8988T (cell line): ENCODE data around the gene SSR1.

Experiments used
- DNase-seq: peaks from one replicate; pipeline ENCODE4 v3.0.0; 2011

Gene SSR1

DNA sequence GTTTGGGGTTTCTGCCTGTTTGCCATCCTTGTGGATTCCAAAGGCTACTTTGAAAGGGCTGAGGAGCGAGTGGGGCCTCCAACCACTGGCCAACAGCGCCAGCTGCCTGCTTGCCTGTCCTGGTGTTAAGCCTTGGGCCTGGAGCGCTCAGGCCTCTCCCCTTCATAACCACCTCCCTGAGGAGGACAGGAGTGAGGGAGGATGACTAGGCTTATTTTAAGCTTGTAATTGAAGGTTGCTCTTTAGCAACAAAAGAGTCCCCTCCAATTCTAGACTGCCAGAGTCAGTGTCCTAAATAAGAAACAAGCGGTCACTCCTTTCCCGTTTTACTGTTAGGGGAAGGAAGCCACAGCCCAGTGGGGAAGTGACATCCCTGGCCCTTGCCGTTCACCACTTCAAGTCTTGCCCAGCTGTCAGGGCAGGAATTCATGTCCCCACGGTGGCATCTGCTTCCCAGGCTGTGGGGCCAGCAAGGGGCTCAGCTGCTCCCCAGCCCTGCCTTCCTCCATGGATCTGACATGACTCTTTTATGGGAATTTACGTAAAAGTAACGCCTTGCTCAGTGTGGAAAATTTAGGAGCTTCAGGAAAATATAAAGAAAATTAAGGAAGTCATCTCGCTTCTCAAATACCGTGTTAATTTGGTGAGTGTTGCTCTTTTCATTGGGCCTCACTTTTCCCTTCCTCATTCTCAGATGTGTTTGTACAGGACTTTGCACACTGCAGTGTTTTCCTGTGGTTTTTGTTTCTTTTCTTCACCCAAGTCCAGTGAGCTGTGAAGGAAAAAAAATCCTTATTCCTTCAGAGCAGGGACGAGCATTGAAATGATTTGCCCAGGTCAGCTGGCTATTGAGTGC is 57.8 kb downstream of the SSR1 start:
- DNase-seq, result no peak

DNA sequence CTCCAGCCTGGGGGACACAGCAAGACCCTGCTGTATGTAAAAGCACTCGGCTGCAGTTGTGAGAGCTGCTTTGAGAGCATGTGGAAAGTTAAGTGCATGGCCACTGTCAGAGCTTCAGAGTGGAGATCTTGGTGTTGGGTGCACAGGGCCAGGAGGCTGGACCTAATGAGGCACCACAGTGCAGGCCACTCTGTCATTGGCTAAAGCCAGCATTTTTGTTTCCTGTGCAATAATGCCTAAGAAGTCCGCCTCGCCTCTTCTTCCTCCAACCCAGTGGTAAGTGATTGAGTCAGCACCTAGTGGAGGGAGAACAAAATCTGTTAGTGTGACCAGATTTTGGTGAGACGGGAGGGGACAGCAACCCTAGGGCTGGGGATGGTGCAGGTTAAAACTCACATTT is 60.6 kb downstream of the SSR1 start:
- DNase-seq, result no peak

DNA sequence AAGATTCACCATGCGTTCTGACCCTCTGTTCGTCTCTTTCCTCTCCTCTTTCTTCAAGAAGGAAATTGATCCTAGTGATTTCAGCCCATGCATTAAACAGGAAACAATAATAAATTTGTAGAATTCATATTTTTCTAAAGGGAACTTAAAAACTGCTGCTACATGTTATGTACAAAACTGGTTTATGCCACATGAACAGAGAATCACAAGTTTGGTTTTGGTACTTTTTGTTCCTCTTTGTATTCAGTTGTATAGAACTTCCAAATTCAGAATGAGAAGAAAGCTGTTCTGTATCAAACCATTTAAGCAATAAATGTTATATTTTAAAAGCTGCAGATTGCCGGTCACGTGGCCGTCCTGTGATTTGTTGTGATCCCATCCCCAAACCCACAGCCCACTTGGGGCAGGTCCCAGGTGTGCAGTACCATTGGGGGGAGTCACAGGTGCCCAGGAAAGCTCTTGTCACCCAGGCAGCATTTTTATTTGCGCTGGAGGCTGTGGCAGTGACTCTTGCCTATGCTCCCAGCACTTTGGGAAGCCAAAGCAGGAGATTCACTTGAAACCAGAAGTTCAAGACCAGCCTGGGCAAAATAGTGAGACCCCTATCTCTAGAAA is 61.2 kb downstream of the SSR1 start:
- no peak for DNase-seq

DNA sequence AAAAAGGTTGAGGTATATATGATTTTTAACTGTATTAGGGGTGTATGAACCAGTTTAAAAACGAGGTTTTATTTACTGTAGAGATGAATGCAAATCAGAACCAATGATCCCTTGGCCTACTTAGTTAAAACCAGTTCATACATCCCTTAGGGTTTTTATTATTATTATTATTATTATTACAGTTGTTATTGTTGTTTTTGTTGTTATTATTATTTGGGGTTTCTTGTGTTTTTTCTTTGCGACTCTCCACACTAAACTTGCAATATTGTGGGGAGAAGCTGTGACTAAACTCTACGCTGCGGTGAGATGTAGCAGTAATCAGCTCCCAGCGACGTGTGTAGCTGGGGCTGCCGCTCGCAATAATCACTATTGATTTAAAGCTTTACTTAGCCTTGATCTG is 62.2 kb downstream of the SSR1 start:
- no peak for DNase-seq

DNA sequence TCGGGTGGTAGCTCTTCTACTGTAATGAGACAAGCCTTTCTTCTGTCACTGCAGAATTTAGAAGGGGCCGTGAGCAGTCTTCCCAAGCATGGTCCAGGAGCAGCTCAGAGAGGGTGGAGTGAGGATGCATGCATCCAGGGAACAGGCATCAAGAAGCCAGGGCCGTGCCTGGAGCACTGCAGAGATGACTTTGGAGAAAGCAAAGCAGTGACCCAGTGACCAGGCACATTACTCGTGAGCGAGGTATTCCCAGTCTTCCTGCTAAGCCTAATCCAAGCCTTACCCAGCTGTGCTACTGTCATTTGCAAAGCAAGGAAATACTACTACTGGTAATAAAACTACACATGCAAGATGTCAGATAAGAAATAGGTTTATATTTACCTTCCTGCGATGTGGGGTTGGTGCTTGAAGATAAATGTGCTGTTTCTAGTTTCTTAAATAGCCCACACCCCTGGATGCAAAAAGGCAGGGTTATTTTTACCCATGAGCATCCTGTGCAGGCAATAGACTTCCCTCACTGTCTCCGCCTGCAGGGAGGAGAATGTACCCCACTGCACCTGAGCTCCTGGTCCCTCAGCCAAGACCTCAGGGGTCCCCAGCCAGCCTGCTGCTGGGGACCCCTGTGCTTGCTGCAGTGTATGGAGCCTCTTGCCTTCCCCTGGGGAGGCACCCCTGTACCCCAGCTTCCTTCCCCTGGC is 62.9 kb downstream of the SSR1 start:
- no peak for DNase-seq

DNA sequence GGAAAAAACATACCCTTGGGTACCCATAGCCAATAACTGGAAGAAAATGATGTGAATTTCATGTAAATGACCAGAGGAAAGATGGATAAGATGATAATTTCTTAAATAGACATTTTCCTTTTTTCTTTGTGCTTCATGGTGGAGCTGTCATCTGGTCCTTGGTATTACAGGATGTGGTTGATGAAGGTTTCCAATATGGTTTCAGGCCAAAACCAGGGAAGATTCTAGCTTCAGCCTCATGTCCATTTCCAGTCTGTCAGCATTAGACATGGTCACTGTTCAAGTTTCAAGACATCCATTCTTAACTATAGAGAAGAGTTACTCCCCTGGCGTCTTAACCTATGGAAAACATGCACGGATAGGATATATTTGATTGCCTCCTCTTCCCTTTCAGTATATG is 63.6 kb downstream of the SSR1 start:
- no peak for DNase-seq

DNA sequence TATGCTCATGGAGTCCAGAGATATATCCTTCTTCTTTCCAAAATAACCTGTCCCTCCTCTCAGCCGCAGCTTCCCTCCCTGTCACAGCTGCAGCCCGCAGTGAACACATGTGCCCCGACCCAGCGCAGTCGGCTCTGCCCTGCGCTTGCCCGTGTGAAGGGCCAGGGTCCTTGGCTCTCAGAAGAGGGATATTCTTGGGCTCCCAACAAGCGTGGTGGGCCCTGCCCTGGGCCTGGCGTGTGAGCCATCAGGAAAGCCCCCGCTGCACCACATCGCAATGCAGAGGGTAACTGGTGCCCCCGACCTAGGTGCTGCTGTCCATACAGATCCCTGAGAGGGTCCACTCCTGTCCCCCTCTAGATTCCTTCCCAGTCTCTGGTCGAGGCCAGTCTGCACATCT is 65.2 kb downstream of the SSR1 start:
- DNase-seq, result no peak

DNA sequence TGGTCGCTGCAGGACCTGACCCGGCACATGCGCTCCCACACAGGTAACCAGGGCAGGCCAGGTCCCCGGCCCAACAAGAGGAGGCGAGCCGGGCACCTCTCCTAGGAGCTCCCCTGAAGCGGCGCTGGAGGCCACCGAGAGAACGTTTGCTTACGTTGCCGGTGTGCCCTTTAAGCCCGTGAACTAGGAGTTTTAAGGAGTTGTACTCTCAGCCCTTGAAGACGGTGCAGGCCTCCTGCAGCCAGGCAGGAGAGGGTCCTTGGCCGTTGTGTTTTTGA is 65.9 kb downstream of the SSR1 start:
- no peak for DNase-seq

DNA sequence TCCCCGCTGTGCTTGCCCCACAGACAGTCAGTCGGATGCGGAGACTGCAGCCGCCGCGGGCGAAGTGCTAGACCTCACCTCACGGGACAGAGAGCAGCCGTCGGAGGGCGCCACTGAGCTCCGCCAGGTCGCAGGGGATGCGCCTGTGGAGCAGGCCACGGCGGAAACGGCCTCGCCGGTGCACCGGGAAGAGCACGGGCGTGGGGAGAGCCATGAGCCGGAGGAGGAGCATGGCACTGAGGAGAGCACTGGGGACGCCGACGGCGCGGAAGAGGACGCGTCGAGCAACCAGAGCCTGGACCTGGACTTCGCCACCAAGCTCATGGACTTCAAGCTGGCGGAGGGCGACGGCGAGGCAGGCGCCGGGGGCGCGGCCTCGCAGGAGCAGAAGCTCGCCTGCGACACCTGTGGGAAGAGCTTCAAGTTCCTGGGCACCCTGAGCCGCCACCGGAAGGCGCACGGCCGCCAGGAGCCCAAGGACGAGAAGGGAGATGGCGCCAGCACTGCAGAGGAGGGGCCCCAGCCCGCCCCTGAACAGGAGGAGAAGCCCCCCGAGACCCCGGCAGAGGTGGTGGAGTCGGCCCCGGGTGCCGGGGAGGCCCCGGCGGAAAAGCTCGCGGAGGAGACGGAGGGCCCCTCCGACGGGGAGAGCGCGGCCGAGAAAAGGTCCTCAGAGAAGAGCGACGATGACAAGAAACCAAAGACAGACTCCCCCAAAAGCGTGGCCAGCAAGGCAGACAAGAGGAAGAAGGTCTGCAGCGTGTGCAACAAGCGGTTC is 66.4 kb downstream of the SSR1 start:
- DNase-seq, result no peak

DNA sequence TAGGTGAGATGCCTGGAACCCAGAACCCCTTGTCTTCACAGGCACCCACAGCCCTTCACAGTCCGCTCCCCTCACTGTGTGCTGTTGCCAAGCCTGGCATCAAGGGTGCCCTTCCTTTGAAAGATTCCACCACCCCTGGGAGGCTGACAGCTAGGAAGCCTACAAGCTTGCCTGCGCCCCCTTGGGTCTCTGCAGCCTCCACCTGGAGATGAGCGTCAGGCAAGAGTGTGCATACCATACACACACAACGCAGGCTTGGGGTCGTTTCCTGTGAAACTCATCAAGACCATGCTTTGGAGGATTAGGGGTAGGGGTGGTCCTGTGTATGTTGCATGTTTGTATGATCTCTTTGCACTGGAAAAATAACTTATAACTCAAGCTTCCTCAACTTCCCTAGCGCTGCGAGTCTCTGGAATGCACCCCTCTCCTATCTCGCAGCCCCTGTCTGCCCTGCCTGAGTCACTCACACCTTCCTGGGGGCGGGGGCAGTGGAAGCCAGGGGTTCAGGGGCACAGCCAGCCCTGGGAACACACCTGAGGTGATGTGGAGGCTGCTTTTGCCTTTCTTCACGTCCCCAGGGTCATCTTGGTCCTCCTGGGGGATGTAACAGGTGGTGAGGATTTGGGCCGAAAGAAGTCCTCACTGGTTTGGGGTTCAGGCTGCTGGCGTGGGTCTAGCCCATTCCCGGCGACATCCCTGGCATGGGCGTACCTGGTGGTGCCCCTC is 67.2 kb downstream of the SSR1 start:
- DNase-seq, result no peak

DNA sequence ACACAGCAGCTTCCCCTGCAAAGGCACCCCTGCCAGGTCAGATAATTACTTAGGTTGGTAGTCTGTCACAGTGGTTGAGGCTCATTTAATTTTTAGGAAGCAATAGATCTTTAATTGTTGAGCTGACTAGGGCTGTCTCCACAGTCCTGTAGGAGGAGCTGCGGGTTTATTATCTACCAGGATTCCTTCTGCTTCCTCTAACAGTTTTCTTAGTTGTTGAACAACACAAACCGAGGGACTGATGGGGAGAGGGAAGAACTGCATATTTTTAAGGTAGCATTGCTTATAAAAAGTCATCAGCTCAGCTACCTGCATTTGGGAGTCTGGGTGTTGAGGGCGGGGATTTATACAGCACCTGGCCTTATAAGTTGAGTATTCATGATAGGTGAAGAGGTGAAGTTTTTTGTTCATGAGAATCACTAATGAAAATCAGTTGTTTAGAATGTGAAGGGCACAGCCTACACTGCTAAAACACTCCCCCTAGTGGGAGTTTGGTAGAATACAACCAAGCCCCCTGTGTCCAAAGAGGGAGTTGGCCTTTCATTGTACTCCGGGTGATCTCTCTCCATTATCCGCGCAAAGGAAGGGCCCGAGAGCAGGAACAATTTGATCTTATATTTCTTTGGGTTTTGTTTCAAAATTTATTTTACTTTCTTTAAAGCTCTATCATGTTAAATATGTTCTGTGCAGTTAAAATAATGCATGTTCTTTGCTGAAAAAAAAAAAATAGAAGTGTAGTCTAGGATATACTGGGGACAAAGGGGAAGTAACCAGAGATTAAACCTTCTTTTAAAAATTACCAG is 69.6 kb downstream of the SSR1 start:
- no peak for DNase-seq

DNA sequence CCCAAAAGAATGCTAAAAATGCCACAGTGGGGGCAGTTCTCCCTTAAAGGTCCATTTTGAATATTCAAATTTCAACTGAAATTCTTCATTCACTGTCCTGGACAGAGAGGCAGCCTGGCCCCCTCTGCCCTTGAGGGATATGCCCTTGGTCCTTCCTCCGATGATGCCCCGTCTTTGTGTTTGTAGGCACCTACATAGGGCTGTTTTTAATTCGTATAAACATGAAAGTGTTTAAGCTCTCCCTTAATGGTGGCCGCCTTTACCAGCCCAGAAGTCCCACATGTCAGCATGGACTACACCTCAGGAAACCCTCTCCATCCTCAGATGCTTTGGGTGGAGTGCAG is 70.2 kb downstream of the SSR1 start:
- no peak for DNase-seq

DNA sequence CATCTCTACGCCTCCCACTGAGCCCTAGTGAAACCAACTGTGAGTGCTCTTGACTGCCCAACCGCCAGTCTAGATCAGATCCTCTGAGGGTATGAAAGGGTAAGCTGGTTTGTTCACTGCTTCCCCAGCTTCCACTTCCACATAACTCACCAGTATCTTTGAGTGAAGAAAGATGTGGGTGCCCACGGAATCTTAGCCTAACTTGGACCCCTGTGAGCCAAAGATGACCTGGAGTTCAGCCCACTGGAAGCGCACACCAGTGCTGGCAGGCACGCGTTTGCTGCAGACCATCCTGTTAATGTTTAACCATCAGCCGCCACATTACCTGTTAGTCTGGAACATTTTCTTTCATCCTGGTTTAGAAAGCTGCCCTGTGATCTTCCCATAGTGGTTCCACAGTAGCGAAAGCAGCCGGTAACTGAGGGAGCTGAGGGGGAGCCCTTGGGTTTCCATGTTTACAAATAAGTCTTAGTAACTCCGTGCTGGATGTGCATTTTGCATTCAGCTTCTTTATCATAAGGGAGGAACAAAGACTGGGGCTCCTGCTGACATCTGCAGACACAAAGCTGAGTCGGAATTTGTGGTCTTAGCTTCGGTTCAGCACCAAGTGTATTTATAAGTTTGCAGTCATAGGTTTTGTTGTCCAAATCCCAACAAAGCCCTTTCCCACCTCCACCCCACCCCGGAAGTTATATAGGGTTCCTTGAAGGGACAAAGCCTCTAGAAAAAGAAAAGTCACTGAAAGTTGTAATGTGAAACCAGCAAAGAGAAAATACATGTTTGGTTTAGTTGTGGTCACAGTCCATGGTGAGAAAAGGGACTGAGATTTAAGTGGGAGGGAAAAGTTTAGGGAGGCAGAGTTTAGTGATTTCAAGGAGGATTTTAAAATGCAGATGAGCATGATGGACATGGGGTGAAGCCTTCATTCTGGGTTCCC is 71.0 kb downstream of the SSR1 start:
- no peak for DNase-seq

DNA sequence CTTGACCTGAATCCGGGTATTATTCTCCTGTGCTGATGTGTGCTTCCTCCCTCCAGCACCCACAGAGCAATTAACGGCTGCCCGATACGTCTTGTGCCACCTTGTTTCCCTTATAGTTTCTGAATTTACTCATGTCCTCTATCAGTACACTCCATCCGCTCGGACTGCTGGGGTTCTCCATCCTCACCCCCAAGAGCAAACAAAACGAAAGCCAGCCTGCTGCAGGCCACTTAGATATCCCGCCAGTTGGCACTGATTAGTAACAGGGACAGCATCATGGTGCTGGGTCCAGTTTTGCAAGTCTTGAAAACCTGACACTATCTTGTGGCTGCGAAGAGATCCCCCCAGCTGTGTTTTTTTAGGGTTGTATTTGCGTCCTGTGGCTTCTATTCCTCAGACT is 71.8 kb downstream of the SSR1 start:
- DNase-seq, result no peak

DNA sequence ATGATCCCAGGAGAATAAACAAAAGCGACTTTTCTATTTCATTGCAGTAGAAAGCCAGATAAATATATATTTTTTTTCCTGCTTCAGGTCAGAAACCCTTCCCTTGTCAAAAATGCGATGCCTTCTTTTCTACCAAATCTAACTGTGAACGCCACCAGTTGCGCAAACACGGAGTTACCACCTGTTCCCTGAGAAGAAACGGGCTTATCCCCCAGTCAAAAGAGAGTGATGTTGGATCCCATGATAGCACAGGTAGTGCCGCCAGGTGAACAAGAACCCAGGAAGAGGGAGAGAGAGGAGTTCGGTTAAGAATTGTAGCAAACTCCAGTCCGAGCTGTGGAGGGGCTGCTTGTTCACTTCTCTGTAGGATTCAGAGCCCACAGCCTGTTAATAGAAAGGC is 72.6 kb downstream of the SSR1 start:
- no peak for DNase-seq

DNA sequence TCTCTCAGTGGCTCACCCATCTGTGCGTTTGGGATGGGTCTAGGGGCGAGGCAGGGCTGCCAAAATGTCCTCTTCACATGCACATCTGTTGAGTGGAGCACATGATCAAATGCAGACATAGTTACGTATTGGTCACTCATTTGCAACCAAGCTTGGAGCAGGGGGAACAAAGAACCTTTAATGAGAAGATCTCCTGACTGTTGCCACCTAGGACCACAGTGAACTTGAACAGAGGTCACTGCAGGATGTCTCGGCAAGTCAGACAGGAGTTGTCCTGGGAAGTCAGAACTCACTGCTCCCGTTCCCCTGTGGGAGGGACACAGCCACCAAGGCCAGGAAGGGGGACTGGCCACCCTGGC is 73.4 kb downstream of the SSR1 start:
- no peak for DNase-seq

DNA sequence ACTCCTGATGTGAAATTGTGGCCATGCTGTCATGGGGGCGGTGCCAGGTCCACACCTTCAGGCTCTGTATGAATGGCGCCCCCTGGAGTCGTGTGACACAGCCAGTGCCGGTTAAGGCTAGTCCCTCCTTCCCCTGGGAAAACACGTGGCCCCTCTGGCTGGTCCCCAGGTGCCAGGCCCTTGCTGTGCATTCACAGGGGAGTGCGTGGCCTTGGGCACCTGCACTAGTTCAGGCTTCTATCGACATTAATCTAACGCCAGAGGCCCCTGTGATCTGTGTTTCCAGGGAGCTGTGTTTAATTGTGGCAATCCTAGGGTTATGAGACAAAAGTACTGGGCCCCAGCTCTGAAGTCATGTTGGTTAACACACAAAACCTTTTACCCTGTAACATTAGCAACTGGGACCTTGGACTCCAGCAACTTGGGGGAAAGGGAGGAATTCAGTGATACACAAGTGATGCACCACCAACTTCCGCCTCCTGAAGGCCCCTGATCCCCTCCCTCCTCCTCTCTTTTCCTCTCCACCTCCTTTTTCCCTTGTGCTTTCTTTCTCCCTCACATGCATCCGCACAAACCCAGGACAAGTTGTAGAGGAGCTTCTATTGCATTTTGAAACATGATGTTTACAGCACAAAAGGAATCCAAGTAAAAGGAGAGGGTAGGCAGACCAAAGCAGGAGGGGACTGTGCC is 74.0 kb downstream of the SSR1 start:
- peak; percentile 80 for DNase-seq

DNA sequence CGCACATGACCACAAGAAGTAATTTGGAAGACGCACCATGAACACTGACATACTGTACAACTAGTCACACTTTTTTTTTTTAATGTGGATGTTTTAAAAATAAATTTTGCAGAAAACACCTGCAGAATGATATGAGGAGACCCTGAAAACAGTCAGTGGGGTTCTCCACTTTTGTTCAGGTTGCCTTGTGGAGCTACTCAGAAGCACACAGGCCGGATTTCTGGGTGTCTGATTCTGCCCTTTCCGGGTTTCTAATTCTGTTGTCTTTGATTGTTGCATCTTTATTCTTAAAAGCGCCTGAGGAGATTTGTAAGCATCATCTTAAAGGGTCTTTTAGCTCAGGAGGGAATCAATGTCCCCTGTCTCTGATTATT is 74.5 kb downstream of the SSR1 start:
- DNase-seq, result no peak

DNA sequence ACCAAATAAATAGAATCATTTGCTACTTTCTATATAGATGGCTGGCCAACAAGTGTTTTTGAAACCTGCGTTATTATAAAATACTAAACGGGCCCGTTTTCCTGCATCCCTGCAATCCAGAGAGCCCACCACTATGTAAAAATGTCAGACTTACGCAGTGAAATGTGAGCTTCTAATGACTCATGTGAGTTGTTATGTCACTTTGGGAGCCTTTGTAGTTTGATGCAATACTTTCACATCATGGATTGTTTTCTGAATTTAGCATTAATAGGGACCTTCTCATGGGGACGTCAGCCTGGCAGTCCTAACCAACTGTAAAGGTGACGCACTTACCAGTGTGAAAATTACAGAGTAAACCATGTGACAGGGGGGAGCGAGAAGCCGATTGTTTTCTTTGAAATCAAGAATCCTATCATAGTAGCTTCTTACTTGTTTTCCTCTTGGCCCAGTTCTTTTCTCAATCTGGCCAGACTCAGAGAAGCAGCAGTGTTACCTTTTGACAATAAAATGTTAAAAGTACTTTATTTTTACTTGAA is 75.3 kb downstream of the SSR1 start:
- no peak for DNase-seq
